A673 (cell line): Measurements from ENCODE around the gene SLITRK3. TPM values are rescaled to one million over a fixed set of nuclear protein-coding genes. Genes with fewer than 3 reads are reported as not detected.

ENCODE experiments used
- BruUV-seq: library from RNA; stranded (reverse); fragments of 400-500 nt; replicated peaks from 2 replicates; lab custom pipeline; 2021; lab: Mats Ljungman, UMichigan
- CTCF ChIA-PET: fragments of 300-600 bp; sonication (Branson Sonifier 250); formaldehyde crosslinking; loops from one replicate; lab custom pipeline; 2022; ENCODE audit warnings: antibody characterized with exemption; lab: Charles Lee
- POLR2A ChIA-PET: fragments of 300-600 bp; sonication (Branson Sonifier 250); formaldehyde crosslinking; loops from one replicate; lab custom pipeline; 2022; ENCODE audit warnings: antibody characterized with exemption; ENCODE audit not compliant: low non-redundant PET; lab: Charles Lee
- DNase-seq: peaks from one replicate; pipeline ENCODE4 v3.0.0-alpha.2; 2015; ENCODE audit warnings: low spot score
- H3K27ac ChIP-seq: fragments of 200-600 bp; sonication (generic); 2 replicates; pipeline ENCODE4 v1.5.1; 2016; ENCODE audit warnings: mixed run types, low read depth, mild to moderate bottlenecking, mixed read lengths, antibody characterized with exemption, low read length; ENCODE audit not compliant: poor library complexity, severe bottlenecking
- H3K27me3 ChIP-seq: fragments of 200-600 bp; sonication (generic); replicated peaks from 2 replicates; pipeline ENCODE4 v1.6.1; 2017; ENCODE audit warnings: mixed run types, low read depth, mild to moderate bottlenecking, mixed read lengths, antibody characterized with exemption, low read length; ENCODE audit not compliant: insufficient read depth, poor library complexity
- H3K36me3 ChIP-seq: fragments of 200-600 bp; sonication (generic); 2 replicates; pipeline ENCODE4 v1.6.1; 2016; ENCODE audit warnings: mixed run types, mild to moderate bottlenecking, mixed read lengths, antibody characterized with exemption, low read length; ENCODE audit not compliant: insufficient read depth, poor library complexity, severe bottlenecking
- H3K4me1 ChIP-seq: fragments of 200-600 bp; sonication (generic); 2 replicates; pipeline ENCODE4 v1.6.1; 2017; ENCODE audit warnings: mixed run types, mild to moderate bottlenecking, mixed read lengths, antibody characterized with exemption, low read length; ENCODE audit not compliant: insufficient read depth, poor library complexity, severe bottlenecking
- H3K4me3 ChIP-seq: fragments of 200-600 bp; sonication (generic); 2 replicates; pipeline ENCODE4 v1.5.1; 2016; ENCODE audit warnings: low read depth, mixed run types, mild to moderate bottlenecking, mixed read lengths, low read length; ENCODE audit not compliant: poor library complexity, severe bottlenecking
- H3K9me3 ChIP-seq: fragments of 200-600 bp; sonication (generic); 2 replicates; pipeline ENCODE4 v1.6.1; 2016; ENCODE audit warnings: mixed run types, low read depth, mild to moderate bottlenecking, mixed read lengths, antibody characterized with exemption, low read length; ENCODE audit not compliant: poor library complexity, severe bottlenecking
- CTCF ChIP-seq: fragments of 300-800, 200-600 bp; sonication (generic); conservative IDR thresholded peaks from 2 replicates; pipeline ENCODE4 v1.5.1; 2017; ENCODE audit warnings: low read depth, mild to moderate bottlenecking, antibody characterized with exemption, low read length, moderate library complexity, mixed read lengths
- EZH2 ChIP-seq: fragments of 200-600 bp; sonication (generic); IDR thresholded peaks from 2 replicates; pipeline ENCODE4 v1.6.1; 2017; ENCODE audit warnings: borderline replicate concordance, low read depth, mild to moderate bottlenecking, mixed read lengths, antibody characterized with exemption, low read length; ENCODE audit not compliant: poor library complexity, severe bottlenecking
- intact Hi-C: fragments of 100-400 bp; cut with micrococcal nuclease; formaldehyde crosslinking; loops from one replicate; pipeline ENCODE4 v1.10.0; 2022; ENCODE audit not compliant: unreplicated experiment
- total RNA-seq: library from RNA; stranded (reverse); gene quantifications from 2 replicates; pipeline ENCODE4 v1.2.3, GENCODE V29; 2021

SLITRK3 gene
- total RNA-seq, 1 experiment from 2014 or later: 5.2 TPM

GRCh38 chr3:165206454-165207266 is 10.5 kb upstream of the SLITRK3 start:
- Histone ChIP-seq H3K27ac (no peak overlapping the region), H3K4me3 (peak overlapping the region; percentile 45), H3K9me3 (no peaks in the 10 kb centered on the region), H3K27me3 (no peaks in the 10 kb centered on the region), H3K4me1 (no peaks in the 10 kb centered on the region), H3K36me3 (no peaks in the 10 kb centered on the region)
- POLR2A ChIA-PET: no interaction called here
- peak; percentile 88 for DNase-seq
- CTCF ChIA-PET: interaction anchor here (0.8 to 1.2 kb wide), 4 partner anchors 9 to 48 kb away, joined by 3 to 6 read pairs (median 3); no protein-coding TSS in a partner anchor
- BruUV-seq: no TSS peak
- no peak for TF ChIP-seq EZH2
- TF ChIP-seq CTCF: peak; percentile 98
- intact Hi-C loops: no loop called here

GRCh38 chr3:165204445-165204844 is 8.3 kb upstream of the SLITRK3 start:
- CTCF ChIA-PET: no interaction called here

DNA sequence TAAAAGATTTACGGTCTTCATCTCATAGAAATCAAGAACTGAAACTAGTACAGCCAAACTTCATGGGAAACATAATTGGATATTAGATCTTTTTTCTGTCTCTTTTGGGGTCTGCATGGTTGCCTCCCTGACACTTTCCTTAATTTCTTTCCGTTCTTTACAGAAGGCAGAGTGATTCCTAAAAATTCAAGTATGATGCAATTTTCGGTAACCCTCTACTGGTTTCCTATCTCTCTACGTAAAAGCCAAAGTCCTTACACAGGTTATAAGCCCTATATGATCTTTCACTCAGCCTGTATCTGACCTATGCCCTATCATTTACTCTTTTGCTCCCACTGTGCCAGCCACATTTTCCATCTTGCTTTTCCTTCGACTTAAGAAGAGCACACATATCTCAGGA is 6.8 kb upstream of the SLITRK3 start:
- Histone ChIP-seq H3K9me3 (no peaks in the 10 kb centered on the region), H3K27me3 (no peaks in the 10 kb centered on the region), H3K4me1 (no peaks in the 10 kb centered on the region), H3K36me3 (no peaks in the 10 kb centered on the region), H3K27ac (no peak overlapping the region), H3K4me3 (no peak overlapping the region)
- intact Hi-C loops: no loop called here
- no peak for TF ChIP-seq CTCF
- TF ChIP-seq EZH2: no peak
- ChIA-PET CTCF (no interaction called here), POLR2A (no interaction called here)
- DNase-seq: no peak
- no TSS peak for BruUV-seq

More at GRCh38 chr3:165204445-165204844, 8.3 kb upstream of the SLITRK3 start:
- POLR2A ChIA-PET: no interaction called here
- no peaks in the 10 kb centered on the region for H3K36me3 ChIP-seq
- H3K4me1 ChIP-seq: no peaks in the 10 kb centered on the region
- no peak for TF ChIP-seq CTCF
- no peak for TF ChIP-seq EZH2
- intact Hi-C loops: no loop called here
- no peak for DNase-seq
- H3K9me3 ChIP-seq: no peaks in the 10 kb centered on the region
- no TSS peak for BruUV-seq
- H3K27ac ChIP-seq: no peak overlapping the region
- H3K4me3 ChIP-seq: no peak overlapping the region
- no peaks in the 10 kb centered on the region for H3K27me3 ChIP-seq
